ENCODE data around the gene E4F1.

E4F1 gene

GRCh38 chr16:2206780-2207433 lies 16.5 kb upstream of the E4F1 start:
- no peak for DNase-seq

DNA sequence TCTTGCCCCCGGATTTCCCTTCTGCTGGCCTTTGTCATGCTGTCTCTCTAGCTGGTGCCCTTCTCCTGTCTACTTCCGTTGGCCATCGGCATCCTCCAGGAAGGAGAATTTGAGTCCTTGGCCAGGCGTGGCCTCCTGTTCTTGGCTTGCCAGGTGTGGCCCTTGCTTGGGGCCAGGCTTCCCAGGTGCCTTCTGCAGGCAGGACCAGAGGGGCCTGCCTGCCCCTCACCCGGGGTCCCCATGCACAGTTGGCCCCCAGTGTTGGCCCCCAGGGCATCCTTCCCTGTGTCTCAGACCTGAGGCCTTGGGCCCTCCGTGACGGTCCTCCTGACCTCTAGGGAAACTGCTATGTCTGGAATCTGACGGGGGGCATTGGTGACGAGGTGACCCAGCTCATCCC lies 15.5 kb upstream of the E4F1 start:
- no peak for DNase-seq

DNA sequence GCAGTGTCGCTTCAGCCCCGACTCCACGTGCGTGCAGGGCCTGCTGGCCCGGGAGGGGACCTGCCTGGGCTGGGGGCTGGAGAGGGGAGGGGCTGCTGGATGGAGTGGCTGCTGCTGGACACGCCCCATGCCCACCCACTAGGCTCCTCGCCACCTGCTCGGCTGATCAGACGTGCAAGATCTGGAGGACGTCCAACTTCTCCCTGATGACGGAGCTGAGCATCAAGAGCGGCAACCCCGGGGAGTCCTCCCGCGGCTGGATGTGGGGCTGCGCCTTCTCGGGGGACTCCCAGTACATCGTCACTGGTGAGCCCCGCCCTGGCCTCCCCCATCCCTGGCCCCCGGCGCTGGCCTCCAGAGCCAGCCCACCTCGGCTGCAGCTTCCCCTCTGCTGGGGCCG lies 15.1 kb upstream of the E4F1 start:
- no peak for DNase-seq

DNA sequence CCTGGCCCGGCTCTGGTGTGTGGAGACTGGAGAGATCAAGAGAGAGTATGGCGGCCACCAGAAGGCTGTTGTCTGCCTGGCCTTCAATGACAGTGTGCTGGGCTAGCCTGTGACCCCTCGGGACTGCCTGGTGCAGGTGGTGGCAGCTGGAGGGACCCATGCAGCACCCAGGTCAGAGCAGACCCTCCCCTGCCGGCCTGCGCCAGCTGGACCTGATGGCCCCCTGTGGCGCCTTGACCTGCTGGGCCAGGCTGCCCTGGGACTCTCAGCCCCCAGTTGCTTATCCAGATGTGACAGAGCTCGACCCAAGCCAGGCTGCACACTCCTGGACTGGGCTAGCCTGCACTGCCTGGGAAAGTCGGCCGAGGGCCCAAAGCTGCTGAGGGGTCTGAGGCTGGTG lies 14.6 kb upstream of the E4F1 start:
- DNase-seq: no peak

GRCh38 chr16:2209258-2210008 lies 14.0 kb upstream of the E4F1 start:
- no peak for DNase-seq

DNA sequence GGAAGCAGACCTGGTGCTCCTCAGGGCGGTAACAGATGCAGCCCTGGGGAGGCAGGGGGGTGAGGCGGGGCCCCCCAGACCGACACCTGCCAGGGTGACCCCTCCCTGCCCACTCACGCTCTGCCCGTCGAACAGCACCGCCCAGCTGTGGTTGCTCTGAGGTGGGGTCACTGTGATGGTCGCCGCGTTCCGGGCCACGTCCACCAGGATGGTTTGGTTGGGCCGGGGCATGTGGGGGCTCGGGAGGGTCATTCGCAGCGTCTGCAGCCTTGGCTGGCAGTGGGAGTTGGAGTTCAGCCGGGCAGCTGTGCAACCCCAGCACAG lies 13.4 kb upstream of the E4F1 start:
- no peak for DNase-seq

DNA sequence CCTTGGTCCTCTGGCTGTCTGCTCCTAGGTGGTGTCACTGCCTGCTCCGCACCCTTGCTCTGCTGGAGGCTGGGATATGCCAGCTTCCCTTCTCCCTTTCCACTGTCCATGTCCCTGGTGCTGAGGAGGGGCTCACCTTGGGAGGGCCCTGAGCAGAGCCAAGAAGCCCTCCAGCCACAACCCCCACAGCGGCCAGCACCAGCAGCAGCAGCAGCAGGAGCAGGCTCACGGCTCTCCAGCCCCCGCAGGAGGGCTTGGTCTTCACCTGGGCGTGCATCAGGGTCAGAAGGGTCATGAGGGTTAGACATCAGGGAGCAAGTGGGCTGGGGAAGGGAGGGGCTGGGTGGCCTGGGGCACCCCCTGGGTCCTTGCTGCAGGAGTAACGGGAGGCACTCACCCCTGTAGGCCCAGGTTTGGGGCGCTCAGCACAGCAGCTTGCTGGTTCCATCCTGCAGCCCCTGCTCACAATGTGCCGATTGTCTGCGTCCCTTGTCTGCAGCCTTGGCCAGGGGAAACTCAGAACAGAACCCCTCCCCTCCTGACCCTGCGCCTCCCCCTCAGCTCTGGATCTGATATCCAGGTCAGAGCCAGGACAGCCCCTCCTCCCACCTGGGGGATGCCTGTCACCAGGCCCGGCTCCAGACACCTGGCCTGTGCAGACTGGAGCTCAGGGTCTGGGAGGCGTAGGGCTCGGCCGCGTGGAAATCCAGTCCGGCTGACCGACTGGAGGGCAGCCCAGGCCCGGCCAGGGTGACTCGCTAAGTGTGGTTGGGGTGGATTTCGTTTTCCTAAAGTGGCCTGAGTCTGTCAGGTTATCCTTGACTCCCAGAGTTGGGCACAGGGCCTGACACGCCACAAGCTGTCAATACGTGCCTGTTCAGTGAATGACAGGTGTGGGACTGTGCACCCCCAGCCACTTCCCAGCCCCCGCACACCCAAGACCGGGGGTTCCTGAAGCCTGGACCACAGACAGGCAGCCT lies 12.7 kb upstream of the E4F1 start, which contains the start of gene BRICD5:
TSS of gene BRICD5 (minus strand) at position 478 of the 980 bp plus-strand sequence. CDS start at position 448, 30 bp downstream.
- no peak for DNase-seq

DNA sequence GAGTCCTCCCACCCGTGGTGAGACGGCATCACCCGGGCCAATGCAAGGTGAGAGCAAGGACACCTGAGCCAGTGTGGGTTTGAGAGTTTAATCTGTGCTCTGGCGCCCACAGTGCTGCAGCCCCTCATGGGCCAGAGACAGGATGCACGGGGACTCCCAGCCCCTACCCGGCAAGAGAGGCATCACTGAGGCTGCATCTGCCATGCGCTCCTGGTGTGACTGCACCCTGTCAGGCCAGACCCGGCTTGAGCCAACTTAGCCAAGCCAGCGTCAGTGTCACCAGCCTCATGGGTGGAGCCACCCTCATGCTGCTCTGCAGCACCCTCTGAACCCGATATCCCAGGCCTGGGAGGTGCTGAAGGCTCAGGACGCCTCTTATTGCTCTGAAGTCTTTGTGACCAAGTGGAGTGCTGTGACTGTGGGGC lies 11.5 kb upstream of the E4F1 start:
- DNase-seq: no peak

- no peak for DNase-seq
These were observed 10.7 kb upstream of the E4F1 start for GRCh38 chr16:2212362-2213324.

DNA sequence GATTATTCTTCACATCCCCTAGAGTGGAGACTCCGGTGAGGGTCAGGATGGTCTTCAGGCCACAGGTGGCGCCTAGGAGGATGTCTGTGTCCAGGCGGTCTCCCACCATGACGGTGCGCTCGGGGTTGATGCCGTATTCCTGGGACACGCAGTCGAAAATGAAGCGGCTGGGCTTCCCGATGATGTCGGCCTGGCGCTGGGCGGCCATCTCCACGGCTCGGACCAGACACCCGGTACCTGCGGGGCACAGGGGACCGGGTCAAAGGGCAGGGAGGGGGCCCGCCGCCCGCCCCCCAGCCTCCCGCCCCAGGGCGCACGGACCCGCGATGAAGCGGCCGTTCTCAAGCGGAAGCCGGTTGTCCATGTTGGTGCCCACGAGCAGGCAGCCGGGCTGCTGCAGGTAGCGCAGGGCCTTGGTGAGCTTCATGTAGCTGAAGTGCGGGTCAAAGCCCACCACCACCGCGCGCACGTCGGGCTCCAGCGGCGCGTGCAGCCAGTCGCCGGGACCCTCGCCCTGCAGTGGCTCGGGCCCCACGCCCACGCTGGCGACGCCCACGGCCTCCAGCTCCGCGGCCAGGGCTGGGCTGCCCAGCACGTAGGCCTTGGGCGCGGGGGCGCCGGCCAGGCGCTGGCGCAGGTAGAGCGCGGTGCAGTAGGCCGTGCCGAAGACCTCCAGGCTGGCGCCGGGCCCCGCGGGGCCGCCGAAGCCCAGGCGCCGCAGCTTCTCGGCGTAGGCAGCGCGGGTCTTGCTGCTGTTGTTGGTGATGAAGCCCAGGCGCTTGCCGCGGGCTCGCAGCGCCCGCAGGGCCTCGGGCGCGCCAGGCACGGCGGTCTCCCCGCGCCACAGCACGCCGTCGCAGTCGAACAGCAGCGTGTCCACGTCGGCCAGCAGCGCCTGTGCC lies 9.3 kb upstream of the E4F1 start:
- peak; percentile 13 for DNase-seq

- DNase-seq: no peak
These were observed 8.7 kb upstream of the E4F1 start, which contains the start of gene PGP for GRCh38 chr16:2214719-2214968. Gene PGP, minus strand, starts transcription at chr16:2214840. Its CDS starts 63 bp downstream, at chr16:2214777.

GRCh38 chr16:2216330-2216729 lies 7.1 kb upstream of the E4F1 start:
- DNase-seq: no peak

GRCh38 chr16:2223942-2224486 lies 623 bp downstream of the E4F1 start:
- DNase-seq: peak; percentile 28

DNA sequence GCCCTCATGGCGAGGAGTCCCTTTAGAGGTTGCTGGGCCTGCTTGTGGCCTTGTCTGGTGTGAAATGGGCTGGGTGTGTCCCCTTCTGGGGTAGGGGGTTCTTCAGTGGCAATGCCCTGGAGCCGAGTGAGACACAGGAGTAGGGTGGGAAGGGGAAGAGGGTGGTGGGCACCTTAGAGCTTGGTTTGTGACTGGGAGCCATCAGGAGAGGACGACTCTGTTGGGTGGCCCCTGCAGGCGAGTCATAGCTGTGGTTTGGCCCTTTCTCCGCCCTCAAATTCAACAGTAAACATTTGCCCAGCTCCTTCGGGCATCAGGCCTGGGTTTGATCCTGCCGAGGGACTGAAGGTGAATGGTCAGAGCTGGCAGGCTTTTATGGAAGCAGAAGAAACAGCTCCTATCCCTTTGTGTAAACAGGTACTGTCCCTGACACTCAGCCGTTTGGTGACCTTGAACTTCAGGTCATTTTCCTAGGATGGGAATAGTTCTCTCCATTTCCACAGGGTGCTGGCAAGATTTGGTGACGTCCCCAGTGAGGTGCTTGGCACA lies 2.9 kb downstream of the E4F1 start:
- no peak for DNase-seq

GRCh38 chr16:2226918-2227317 lies 3.5 kb downstream of the E4F1 start:
- DNase-seq: no peak

DNA sequence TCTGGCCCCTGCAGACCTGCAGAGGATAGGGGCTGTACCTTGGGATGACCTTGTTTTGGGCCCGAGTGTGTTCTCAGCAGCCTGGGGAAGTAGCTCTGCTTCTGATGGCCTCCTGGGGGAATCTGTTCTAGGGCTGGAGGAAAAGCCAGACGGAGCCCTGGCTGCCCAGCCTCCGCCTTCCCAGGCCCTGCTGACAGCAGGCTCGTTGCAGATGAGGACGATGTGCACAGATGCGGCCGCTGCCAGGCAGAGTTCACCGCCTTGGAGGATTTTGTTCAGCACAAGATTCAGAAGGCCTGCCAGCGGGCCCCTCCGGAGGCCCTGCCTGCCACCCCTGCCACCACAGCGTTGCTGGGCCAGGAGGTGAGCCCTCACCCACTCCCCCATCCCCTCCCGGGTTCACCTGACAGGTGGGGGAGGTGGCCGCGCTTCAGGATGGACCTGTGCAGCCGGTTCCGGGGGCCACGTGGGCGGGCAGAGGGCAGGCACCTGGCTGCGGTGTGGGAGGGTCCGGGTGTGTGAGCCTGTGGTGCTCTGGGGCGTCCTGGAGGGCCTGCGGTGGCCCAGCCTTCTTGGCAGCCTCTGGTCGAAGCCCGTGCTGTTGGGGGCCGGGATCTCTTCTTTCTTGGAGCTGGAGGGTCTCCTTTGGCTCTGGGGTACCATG lies 4.9 kb downstream of the E4F1 start:
- DNase-seq: no peak

GRCh38 chr16:2229091-2229490 lies 5.7 kb downstream of the E4F1 start:
- DNase-seq: no peak

DNA sequence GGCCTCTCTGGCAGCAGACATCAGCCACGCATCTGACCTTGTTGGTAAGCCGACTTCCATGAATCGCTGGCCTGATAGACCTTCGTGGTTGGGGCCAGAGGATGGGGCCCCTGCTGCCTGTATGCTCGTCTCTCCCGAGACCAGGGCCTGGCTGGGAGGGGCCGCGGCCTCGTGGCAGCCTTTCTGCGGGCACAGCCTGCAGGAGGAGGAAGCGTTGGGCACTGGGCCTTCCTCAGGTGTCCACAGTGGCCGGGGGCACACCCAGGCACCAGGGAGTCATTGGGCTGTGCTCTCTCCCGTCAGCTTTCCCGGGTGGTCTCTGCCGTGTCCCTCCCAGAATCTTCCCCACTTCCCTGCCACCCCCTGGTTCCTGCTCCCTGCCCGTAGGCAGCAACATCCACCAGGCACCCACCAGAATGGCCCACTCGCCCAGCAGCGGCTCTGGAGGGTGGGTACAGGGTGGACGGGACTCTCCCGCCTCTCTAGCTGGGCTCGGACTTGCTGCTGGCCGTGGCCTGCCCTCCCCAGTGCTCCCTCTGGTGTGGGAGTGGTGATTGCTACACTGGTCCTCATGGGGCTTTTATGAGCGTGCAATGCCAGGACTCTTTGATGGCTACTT lies 6.3 kb downstream of the E4F1 start:
- no peak for DNase-seq

GRCh38 chr16:2230376-2230775 lies 7.0 kb downstream of the E4F1 start:
- DNase-seq: no peak
